MCF 10A (cell line): Measurements from ENCODE around the gene FRAT2. TPM values are rescaled to one million over a fixed set of nuclear protein-coding genes. Genes with fewer than 3 reads are reported as not detected.
A peak's percentile ranks its signal among the peaks of the same experiment; 100 is the strongest.

ENCODE experiments used
- BruUV-seq: library from RNA; stranded (reverse); fragments of 400-500 nt; replicated peaks from 2 replicates; lab custom pipeline; 2021; lab: Mats Ljungman, UMichigan
- CTCF ChIA-PET: fragments of 300-600 bp; sonication (Branson Sonifier 250); formaldehyde crosslinking; extraction: SDS; loops from one replicate; lab custom pipeline; 2021; ENCODE audit warnings: antibody characterized with exemption, inconsistent platforms; lab: Yijun Ruan, JAX
- POLR2A ChIA-PET: fragments of 300-600, 350-650 bp; sonication (Branson Sonifier 250); formaldehyde crosslinking; extraction: SDS; loops from one replicate; lab custom pipeline; 2020; ENCODE audit warnings: antibody characterized with exemption, inconsistent platforms; lab: Yijun Ruan, JAX
- DNase-seq: peaks from one replicate; pipeline ENCODE4 v3.0.0-alpha.2; 2018; ENCODE audit not compliant: unreplicated experiment
- H3K27ac Mint-ChIP-seq: one replicate; pipeline ENCODE4 v1.8.0; 2022; ENCODE audit warnings: mild to moderate bottlenecking, low read depth, mixed read lengths; ENCODE audit not compliant: unreplicated experiment
- H3K27me3 Mint-ChIP-seq: one replicate; pipeline ENCODE4 v1.8.0; 2022; ENCODE audit warnings: mixed read lengths; ENCODE audit not compliant: insufficient read depth, unreplicated experiment
- H3K36me3 Mint-ChIP-seq: one replicate; pipeline ENCODE4 v1.8.0; 2022; ENCODE audit warnings: mild to moderate bottlenecking, moderate library complexity, mixed read lengths; ENCODE audit not compliant: insufficient read depth, unreplicated experiment
- H3K4me1 Mint-ChIP-seq: one replicate; pipeline ENCODE4 v1.8.0; 2022; ENCODE audit warnings: mixed read lengths; ENCODE audit not compliant: insufficient read depth, unreplicated experiment
- H3K4me3 Mint-ChIP-seq: one replicate; pipeline ENCODE4 v1.8.0; 2022; ENCODE audit warnings: mild to moderate bottlenecking, moderate library complexity, mixed read lengths; ENCODE audit not compliant: unreplicated experiment
- H3K9me3 Mint-ChIP-seq: one replicate; pipeline ENCODE4 v1.8.0; 2022; ENCODE audit warnings: mixed read lengths; ENCODE audit not compliant: unreplicated experiment
- intact Hi-C: fragments of 100-400 bp; cut with micrococcal nuclease; formaldehyde crosslinking; loops from 2 replicates; pipeline ENCODE4 v1.14.1; 2022
- total RNA-seq: library from RNA; stranded (reverse); gene quantifications from 2 replicates; pipeline ENCODE4 v1.2.3, GENCODE V29; 2022
- TF ChIP-seq, protein P1 (sequence below): fragments of 200-600 bp; IDR thresholded peaks from one replicate; pipeline ENCODE4 v1.8.0; 2022; ENCODE audit warnings: antibody characterized with exemption, mild to moderate bottlenecking; ENCODE audit not compliant: unreplicated experiment

FRAT2 gene
- total RNA-seq, 1 experiment from 2014 or later = 11.4 TPM

DNA sequence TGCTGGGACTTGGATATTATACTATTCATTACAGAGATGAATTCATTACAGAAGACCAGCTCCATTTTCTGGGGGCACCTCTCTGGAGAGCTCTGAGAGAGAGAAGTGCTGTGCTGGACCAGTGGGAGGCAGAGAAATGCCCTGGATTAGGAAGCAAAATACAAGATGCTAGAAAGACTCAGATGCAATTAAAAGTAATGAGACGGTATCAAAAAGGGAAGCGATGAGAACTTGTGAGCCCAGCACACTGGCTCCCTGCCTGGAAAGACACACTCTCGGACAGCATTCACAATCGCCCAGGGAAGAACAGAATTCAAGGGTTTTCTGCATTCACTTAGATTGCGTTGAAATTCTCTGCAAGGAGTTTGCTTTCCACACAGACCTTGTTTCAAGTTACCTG lies 3.5 kb upstream of the FRAT2 start:
- TF ChIP-seq, protein P1, sequence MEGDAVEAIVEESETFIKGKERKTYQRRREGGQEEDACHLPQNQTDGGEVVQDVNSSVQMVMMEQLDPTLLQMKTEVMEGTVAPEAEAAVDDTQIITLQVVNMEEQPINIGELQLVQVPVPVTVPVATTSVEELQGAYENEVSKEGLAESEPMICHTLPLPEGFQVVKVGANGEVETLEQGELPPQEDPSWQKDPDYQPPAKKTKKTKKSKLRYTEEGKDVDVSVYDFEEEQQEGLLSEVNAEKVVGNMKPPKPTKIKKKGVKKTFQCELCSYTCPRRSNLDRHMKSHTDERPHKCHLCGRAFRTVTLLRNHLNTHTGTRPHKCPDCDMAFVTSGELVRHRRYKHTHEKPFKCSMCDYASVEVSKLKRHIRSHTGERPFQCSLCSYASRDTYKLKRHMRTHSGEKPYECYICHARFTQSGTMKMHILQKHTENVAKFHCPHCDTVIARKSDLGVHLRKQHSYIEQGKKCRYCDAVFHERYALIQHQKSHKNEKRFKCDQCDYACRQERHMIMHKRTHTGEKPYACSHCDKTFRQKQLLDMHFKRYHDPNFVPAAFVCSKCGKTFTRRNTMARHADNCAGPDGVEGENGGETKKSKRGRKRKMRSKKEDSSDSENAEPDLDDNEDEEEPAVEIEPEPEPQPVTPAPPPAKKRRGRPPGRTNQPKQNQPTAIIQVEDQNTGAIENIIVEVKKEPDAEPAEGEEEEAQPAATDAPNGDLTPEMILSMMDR = no peak
- no peak overlapping the region for H3K27ac Mint-ChIP-seq
- H3K4me1 Mint-ChIP-seq = peaks cover 19% of the 10 kb centered on the region
- H3K4me3 Mint-ChIP-seq = no peak overlapping the region
- no TSS peak for BruUV-seq
- DNase-seq = no peak
- intact Hi-C loops = no loop called here
- H3K9me3 Mint-ChIP-seq = no peaks in the 10 kb centered on the region
- POLR2A ChIA-PET = interaction anchor here (0.6 to 1.2 kb wide), 5 partner anchors 13 to 89 kb away, joined by 3 to 5 read pairs (median 3); partner anchors contain the start of gene RRP12
- no peaks in the 10 kb centered on the region for H3K27me3 Mint-ChIP-seq
- peaks cover 7% of the 10 kb centered on the region for H3K36me3 Mint-ChIP-seq
- CTCF ChIA-PET = interaction anchor here (1.5 kb wide), 1 partner anchor 60 kb away, joined by 5 read pairs; no protein-coding TSS in a partner anchor

DNA sequence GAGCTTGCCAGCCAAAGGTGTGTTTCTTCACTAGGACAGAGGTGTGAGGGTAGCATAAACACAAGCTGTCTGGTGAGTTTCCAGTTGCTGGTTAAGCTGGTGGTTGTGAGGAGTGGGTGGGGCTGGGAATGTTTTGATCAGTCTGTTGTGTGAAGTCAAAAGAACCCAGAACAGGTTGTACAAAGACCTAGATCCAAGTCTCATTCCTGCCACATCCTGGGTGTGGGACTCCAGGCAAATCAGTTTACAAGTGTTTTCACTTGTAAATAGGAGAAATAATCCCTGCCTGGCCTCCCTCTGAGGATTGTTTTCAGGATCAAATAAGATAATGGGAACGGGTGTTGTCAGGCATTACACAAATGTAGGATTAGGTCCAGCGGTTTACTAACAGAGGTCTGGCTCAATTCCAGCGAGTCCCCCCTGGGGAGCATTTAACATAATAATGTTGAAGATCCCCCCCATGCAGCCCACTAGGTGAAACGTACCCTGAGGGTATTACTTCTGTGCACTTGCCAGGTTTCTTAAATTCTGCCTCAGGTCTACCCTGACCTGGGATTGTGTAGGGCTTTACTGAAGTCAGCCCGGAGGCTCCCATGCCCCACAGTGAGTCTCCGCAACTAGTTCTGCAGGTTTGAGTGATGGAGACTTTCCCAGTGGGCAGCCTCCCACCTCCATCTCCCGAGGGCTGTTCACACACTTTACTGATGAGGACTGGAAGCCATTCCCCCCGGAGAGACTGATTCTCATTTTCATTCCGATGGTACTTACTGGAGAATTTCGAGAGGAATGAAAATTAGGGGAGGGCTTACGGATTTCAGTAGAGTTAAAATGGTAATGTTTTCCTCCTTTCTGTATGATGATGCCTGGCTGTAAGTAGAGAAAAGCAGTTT lies 2.7 kb upstream of the FRAT2 start:
- Mint-ChIP-seq H3K36me3 (peaks cover 12% of the 10 kb centered on the region), H3K27me3 (no peaks in the 10 kb centered on the region), H3K4me1 (peaks cover 19% of the 10 kb centered on the region), H3K9me3 (no peaks in the 10 kb centered on the region), H3K27ac (peak overlapping the region; percentile 98), H3K4me3 (peak overlapping the region; percentile 93)
- peak; percentile 47 for DNase-seq
- TF ChIP-seq, protein P1 = no peak
- no TSS peak for BruUV-seq
- ChIA-PET CTCF (interaction anchor here (0.7 to 1.5 kb wide), 3 partner anchors 59 to 111 kb away, joined by 3 to 5 read pairs (median 3); no protein-coding TSS in a partner anchor), POLR2A (interaction anchor here (0.6 to 1.2 kb wide), 11 partner anchors 12 to 76 kb away, joined by 3 to 10 read pairs (median 4); partner anchors contain the start of genes ARHGAP19, FRAT1 and RRP12)
- intact Hi-C loops = no loop called here

- Mint-ChIP-seq H3K27me3 (no peaks in the 10 kb centered on the region), H3K4me3 (peak overlapping the region; percentile 93), H3K36me3 (peaks cover 12% of the 10 kb centered on the region), H3K4me1 (peaks cover 20% of the 10 kb centered on the region), H3K27ac (peak overlapping the region; percentile 98), H3K9me3 (no peaks in the 10 kb centered on the region)
- intact Hi-C loops = no loop called here
- DNase-seq = no peak
- BruUV-seq = no TSS peak
- ChIA-PET CTCF (interaction anchor here (0.7 kb wide), 2 partner anchors 79 to 112 kb away, joined by 3 read pairs; no protein-coding TSS in a partner anchor), POLR2A (interaction anchor here (0.6 to 1.2 kb wide), 7 partner anchors 17 to 76 kb away, joined by 3 to 10 read pairs (median 5); partner anchors contain the start of genes ARHGAP19, FRAT1 and RRP12)
- TF ChIP-seq, protein P1 = no peak
These were observed 1.9 kb upstream of the FRAT2 start for GRCh38 chr10:97336446-97336845.

DNA sequence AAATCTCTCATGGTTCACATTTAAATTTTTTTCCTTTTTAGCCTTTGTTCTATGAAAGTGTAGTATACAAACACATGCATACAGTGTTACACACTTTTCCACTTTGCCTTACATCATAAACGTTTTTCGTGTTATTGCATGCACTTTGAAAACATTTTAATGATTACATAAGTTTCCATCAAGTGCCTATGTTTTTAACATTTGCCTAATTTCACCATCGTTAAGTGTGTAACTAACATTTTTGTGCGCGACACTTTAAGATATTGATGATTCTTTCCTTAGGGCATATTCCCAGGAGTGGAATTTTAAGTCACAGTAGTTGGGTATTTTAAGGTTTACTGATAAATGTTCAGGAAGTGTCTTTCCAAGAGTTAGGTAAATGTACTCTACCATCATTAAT lies 1.5 kb upstream of the FRAT2 start:
- Mint-ChIP-seq H3K27ac (peak overlapping the region; percentile 98), H3K36me3 (peaks cover 16% of the 10 kb centered on the region), H3K4me3 (peak overlapping the region; percentile 93), H3K27me3 (no peaks in the 10 kb centered on the region), H3K9me3 (no peaks in the 10 kb centered on the region), H3K4me1 (peaks cover 24% of the 10 kb centered on the region)
- DNase-seq = no peak
- CTCF ChIA-PET = interaction anchor here (0.7 kb wide), 1 partner anchor 23 kb away, joined by 3 read pairs; no protein-coding TSS in a partner anchor
- no TSS peak for BruUV-seq
- intact Hi-C loops = no loop called here
- POLR2A ChIA-PET = interaction anchor here (1.2 to 8.8 kb wide), 3 partner anchors 17 to 64 kb away, joined by 10 to 158 read pairs (median 69); partner anchors contain the start of genes FRAT1 and RRP12
- TF ChIP-seq, protein P1 = no peak
